H9 (cell line): ENCODE results near the gene PRTG. TPM values are rescaled to one million over a fixed set of nuclear protein-coding genes. Genes with fewer than 3 reads are reported as not detected.

Experiments
- DNase-seq: peaks from one replicate; pipeline ENCODE4 v3.0.0-alpha.2; 2017
- H2AFZ ChIP-seq: one replicate; pipeline ENCODE4 v1.6.1; 2013; ENCODE audit warnings: mild to moderate bottlenecking, low read length, control low read depth, moderate library complexity
- H2AK5ac ChIP-seq: 2 replicates; pipeline ENCODE4 v1.6.1; 2013; ENCODE audit warnings: low read length, control low read depth, mixed read lengths; ENCODE audit not compliant: insufficient read length
- H2BK120ac ChIP-seq: one replicate; pipeline ENCODE4 v1.6.1; 2013; ENCODE audit warnings: low read depth, mild to moderate bottlenecking, low read length, control low read depth, inconsistent platforms; ENCODE audit not compliant: poor library complexity, severe bottlenecking
- H2BK12ac ChIP-seq: 2 replicates; pipeline ENCODE4 v1.6.1; 2013; ENCODE audit warnings: low read length, control low read depth, mixed read lengths, low read depth; ENCODE audit not compliant: insufficient read length
- H2BK15ac ChIP-seq: 2 replicates; pipeline ENCODE4 v1.6.1; 2013; ENCODE audit warnings: low read depth, low read length, control low read depth
- H2BK20ac ChIP-seq: one replicate; pipeline ENCODE4 v1.6.1; 2013; ENCODE audit warnings: low read depth, mild to moderate bottlenecking, low read length, control low read depth, inconsistent platforms; ENCODE audit not compliant: poor library complexity, severe bottlenecking
- H2BK5ac ChIP-seq: 2 replicates; pipeline ENCODE4 v1.6.1; 2013; ENCODE audit warnings: low read length, control low read depth, mixed read lengths; ENCODE audit not compliant: insufficient read length
- H3K14ac ChIP-seq: 2 replicates; pipeline ENCODE4 v1.6.1; 2013; ENCODE audit warnings: low read length, control low read depth; ENCODE audit not compliant: insufficient read depth
- H3K18ac ChIP-seq: 2 replicates; pipeline ENCODE4 v1.6.1; 2013; ENCODE audit warnings: low read depth, mild to moderate bottlenecking, mixed read lengths, low read length, control low read depth; ENCODE audit not compliant: insufficient read length
- H3K23ac ChIP-seq: 2 replicates; pipeline ENCODE4 v1.6.1; 2013; ENCODE audit warnings: low read length, control low read depth, mixed read lengths, low read depth; ENCODE audit not compliant: insufficient read length
- H3K23me2 ChIP-seq: 2 replicates; pipeline ENCODE4 v1.6.1; 2013; ENCODE audit warnings: low read depth, mild to moderate bottlenecking, mixed read lengths, low read length, control low read depth; ENCODE audit not compliant: insufficient read length, poor library complexity, severe bottlenecking
- H3K27ac ChIP-seq: 2 replicates; pipeline ENCODE4 v1.5.1; 2013; ENCODE audit warnings: low read length, control low read depth, mixed read lengths, low read depth; ENCODE audit not compliant: insufficient read length
- H3K27me3 ChIP-seq: 2 replicates; pipeline ENCODE4 v1.6.1; 2013; ENCODE audit warnings: low read length, control low read depth, inconsistent platforms; ENCODE audit not compliant: insufficient read depth
- H3K4ac ChIP-seq: 2 replicates; pipeline ENCODE4 v1.6.1; 2013; ENCODE audit warnings: low read depth, mild to moderate bottlenecking, control low read depth, inconsistent platforms, low read length, moderate library complexity
- H3K4me1 ChIP-seq: 2 replicates; pipeline ENCODE4 v1.6.1; 2013; ENCODE audit warnings: low read length, control low read depth, inconsistent platforms; ENCODE audit not compliant: insufficient read depth
- H3K4me2 ChIP-seq: 2 replicates; pipeline ENCODE4 v1.6.1; 2013; ENCODE audit warnings: low read length, control low read depth, mixed read lengths; ENCODE audit not compliant: insufficient read length, insufficient read depth
- H3K56ac ChIP-seq: 2 replicates; pipeline ENCODE4 v1.6.1; 2013; ENCODE audit warnings: low read depth, mild to moderate bottlenecking, mixed read lengths, low read length, control low read depth; ENCODE audit not compliant: insufficient read length
- H3K79me1 ChIP-seq: 2 replicates; pipeline ENCODE4 v1.6.1; 2013; ENCODE audit warnings: low read depth, mild to moderate bottlenecking, moderate library complexity, low read length, control low read depth, inconsistent platforms; ENCODE audit not compliant: insufficient read depth, poor library complexity, severe bottlenecking
- H3K79me2 ChIP-seq: 2 replicates; pipeline ENCODE4 v1.6.1; 2013; ENCODE audit warnings: low read length, control low read depth, inconsistent platforms; ENCODE audit not compliant: insufficient read depth
- H3K9ac ChIP-seq: 2 replicates; pipeline ENCODE4 v1.6.1; 2013; ENCODE audit warnings: low read length, control low read depth, mixed read lengths; ENCODE audit not compliant: insufficient read length; ENCODE audit errors: extremely low read depth
- H3K9me3 ChIP-seq: one replicate; pipeline ENCODE4 v1.6.1; 2013; ENCODE audit warnings: low read depth, low read length, inconsistent platforms; ENCODE audit not compliant: control insufficient read depth
- H3T11ph ChIP-seq: one replicate; pipeline ENCODE4 v1.6.1; 2013; ENCODE audit warnings: mild to moderate bottlenecking, low read length, control low read depth, inconsistent platforms
- H4K20me1 ChIP-seq: one replicate; pipeline ENCODE4 v1.6.1; 2013; ENCODE audit not compliant: control insufficient read depth, insufficient read length, insufficient read depth
- H4K5ac ChIP-seq: 2 replicates; pipeline ENCODE4 v1.6.1; 2013; ENCODE audit warnings: low read depth, mild to moderate bottlenecking, mixed read lengths, low read length, control low read depth; ENCODE audit not compliant: insufficient read length
- H4K8ac ChIP-seq: replicated peaks from 2 replicates; pipeline ENCODE4 v1.6.1; 2013; ENCODE audit warnings: low read length, control low read depth, mixed read lengths, low read depth; ENCODE audit not compliant: insufficient read length
- H4K91ac ChIP-seq: 2 replicates; pipeline ENCODE4 v1.6.1; 2013; ENCODE audit warnings: low read depth, mild to moderate bottlenecking, moderate library complexity, mixed read lengths, low read length, control low read depth; ENCODE audit not compliant: insufficient read length
- H3K27ac Mint-ChIP-seq, 3 experiments: 2 replicates in 2 of 3; 3 replicates in 1 of 3; pipeline ENCODE4 v1.8.0; 2020 to 2021; ENCODE audit warnings: mixed read lengths in 3 of 3, mild to moderate bottlenecking in 1 of 3, moderate library complexity in 1 of 3
- H3K27me3 Mint-ChIP-seq: 2 replicates; pipeline ENCODE4 v1.8.0; 2021; ENCODE audit warnings: low read depth, mild to moderate bottlenecking, moderate library complexity, mixed read lengths
- H3K36me3 Mint-ChIP-seq, 3 experiments: 2 replicates in 2 of 3; 3 replicates in 1 of 3; pipeline ENCODE4 v1.8.0; 2020 to 2021; ENCODE audit warnings: low read depth in 3 of 3, mixed read lengths in 3 of 3; ENCODE audit not compliant: insufficient read depth in 1 of 3
- H3K4me1 Mint-ChIP-seq, 2 experiments: 2 replicates each; pipeline ENCODE4 v1.8.0; 2020; ENCODE audit warnings: mixed read lengths in 2 of 2
- H3K4me3 Mint-ChIP-seq, 2 experiments: 2 replicates in 1 of 2; 3 replicates in 1 of 2; pipeline ENCODE4 v1.8.0; 2020 to 2021; ENCODE audit warnings: mild to moderate bottlenecking in 2 of 2, mixed read lengths in 2 of 2, moderate library complexity in 1 of 2
- H3K9me3 Mint-ChIP-seq, 2 experiments: 2 replicates in 1 of 2; 3 replicates in 1 of 2; pipeline ENCODE4 v1.8.0; 2020; ENCODE audit warnings: mild to moderate bottlenecking in 2 of 2, mixed read lengths in 2 of 2, moderate library complexity in 1 of 2
- WGBS: extraction: QIAGEN DNeasy Blood & Tissue Kit; methylation state at CpG from one replicate; pipeline ENCODE4 v1.1.7; 2013; ENCODE audit warnings: missing lambda C conversion rate, low lambda C conversion rate, mixed read lengths; ENCODE audit not compliant: insufficient read length; ENCODE audit errors: extremely low coverage; 5-methylcytosine and 5-hydroxymethylcytosine counted together
- total RNA-seq: library from RNA; stranded (reverse); gene quantifications from 2 replicates; pipeline ENCODE4 v1.2.1, GENCODE V29; 2021
- TF ChIP-seq, protein P1 (sequence below): fragments of 200-600 bp; sonication (generic); conservative IDR thresholded peaks from 3 replicates; pipeline ENCODE4 v1.8.0; 2021; ENCODE audit warnings: antibody characterized with exemption, mild to moderate bottlenecking

PRTG gene
- total RNA-seq, 1 experiment from 2014 or later: 5.7 TPM

GRCh38 chr15:55564347-55565145 lies 178.4 kb downstream of the PRTG start:
- Histone ChIP-seq H3K4ac (no peak overlapping the region), H2AK5ac (no peak overlapping the region), H4K5ac (no peak overlapping the region), H3K79me1 (no peaks in the 10 kb centered on the region), H2BK5ac (no peak overlapping the region), H2BK15ac (no peak overlapping the region), H3K79me2 (no peaks in the 10 kb centered on the region), H3K23ac (no peak overlapping the region), H3K56ac (no peak overlapping the region), H2BK12ac (no peak overlapping the region), H3K4me2 (no peak overlapping the region), H2BK20ac (no peak overlapping the region), H4K8ac (no peak overlapping the region), H3K27me3 (no peaks in the 10 kb centered on the region), H3K23me2 (no peaks in the 10 kb centered on the region), H3K4me1 (no peaks in the 10 kb centered on the region), H3K27ac (no peak overlapping the region), H2AFZ (no peak overlapping the region), H3K18ac (no peak overlapping the region), H4K91ac (no peak overlapping the region), H2BK120ac (no peak overlapping the region), H3K9ac (no peak overlapping the region), H3K9me3 (no peaks in the 10 kb centered on the region), H3K14ac (no peak overlapping the region), H3T11ph (no peak overlapping the region), H4K20me1 (no peaks in the 10 kb centered on the region)
- H3K27me3 Mint-ChIP-seq: no peaks in the 10 kb centered on the region; the same call in 1 of the 2 replicates
- WGBS: no CpG with 5 or more reads among the region's 2 CpGs
- peak overlapping the region in 1 of 3 experiments; percentile 25; a peak in 1 of 7 replicates for H3K27ac Mint-ChIP-seq
- peaks cover 0 to 6% (median 5%) of the 10 kb centered on the region in 3 experiments; a peak in 4 of 7 replicates for H3K36me3 Mint-ChIP-seq
- no peak overlapping the region for H3K4me3 Mint-ChIP-seq
- peaks cover 25 to 26% of the 10 kb centered on the region in 2 experiments for H3K9me3 Mint-ChIP-seq
- peaks cover 0 to 4% of the 10 kb centered on the region in 2 experiments; a peak in 2 of 4 replicates for H3K4me1 Mint-ChIP-seq
- TF ChIP-seq, protein P1, sequence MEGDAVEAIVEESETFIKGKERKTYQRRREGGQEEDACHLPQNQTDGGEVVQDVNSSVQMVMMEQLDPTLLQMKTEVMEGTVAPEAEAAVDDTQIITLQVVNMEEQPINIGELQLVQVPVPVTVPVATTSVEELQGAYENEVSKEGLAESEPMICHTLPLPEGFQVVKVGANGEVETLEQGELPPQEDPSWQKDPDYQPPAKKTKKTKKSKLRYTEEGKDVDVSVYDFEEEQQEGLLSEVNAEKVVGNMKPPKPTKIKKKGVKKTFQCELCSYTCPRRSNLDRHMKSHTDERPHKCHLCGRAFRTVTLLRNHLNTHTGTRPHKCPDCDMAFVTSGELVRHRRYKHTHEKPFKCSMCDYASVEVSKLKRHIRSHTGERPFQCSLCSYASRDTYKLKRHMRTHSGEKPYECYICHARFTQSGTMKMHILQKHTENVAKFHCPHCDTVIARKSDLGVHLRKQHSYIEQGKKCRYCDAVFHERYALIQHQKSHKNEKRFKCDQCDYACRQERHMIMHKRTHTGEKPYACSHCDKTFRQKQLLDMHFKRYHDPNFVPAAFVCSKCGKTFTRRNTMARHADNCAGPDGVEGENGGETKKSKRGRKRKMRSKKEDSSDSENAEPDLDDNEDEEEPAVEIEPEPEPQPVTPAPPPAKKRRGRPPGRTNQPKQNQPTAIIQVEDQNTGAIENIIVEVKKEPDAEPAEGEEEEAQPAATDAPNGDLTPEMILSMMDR: peak; percentile 59
- DNase-seq: peak; percentile 34
